AG04450 (cell line): ENCODE measurements around the gene GALP. TPM values are rescaled to one million over a fixed set of nuclear protein-coding genes. Genes with fewer than 3 reads are reported as not detected.

Source experiments
- CTCF ChIA-PET: fragments of 300-600, 350-600 bp; formaldehyde crosslinking; extraction: SDS; loops from one replicate; lab custom pipeline; 2022; ENCODE audit warnings: antibody characterized with exemption, inconsistent platforms; lab: Charles Lee
- POLR2A ChIA-PET: fragments of 350-600 bp; formaldehyde crosslinking; extraction: SDS; loops from one replicate; lab custom pipeline; 2021; ENCODE audit warnings: antibody characterized with exemption, inconsistent platforms; lab: Yijun Ruan, JAX
- DNase-seq: peaks from one replicate; pipeline ENCODE4 v3.0.0-alpha.2; 2011; ENCODE audit warnings: low read depth, low spot score
- H3K27ac ChIP-seq: one replicate; pipeline ENCODE4 v1.5.1; 2012; ENCODE audit warnings: low read depth, low read length, control low read depth
- H3K27me3 ChIP-seq: one replicate; pipeline ENCODE4 v1.6.0; 2012; ENCODE audit warnings: low read length; ENCODE audit not compliant: control insufficient read depth, insufficient read depth
- H3K4me3 ChIP-seq: 2 replicates; pipeline ENCODE4 v1.5.1; 2011; ENCODE audit warnings: mild to moderate bottlenecking, low read depth, low read length, control low read depth
- H3K9me3 ChIP-seq: 2 replicates; pipeline ENCODE4 v1.5.1; 2012; ENCODE audit warnings: low read length; ENCODE audit not compliant: control insufficient read depth, insufficient read depth
- CTCF ChIP-seq: IDR thresholded peaks from 2 replicates; pipeline ENCODE4 v1.5.1; 2011; ENCODE audit warnings: low read depth, low read length, control low read depth, inconsistent platforms
- polyA plus RNA-seq: library from polyadenylated mRNA; depleted of rRNA; stranded (reverse); fragments of >200 nt; gene quantifications from 2 replicates; pipeline ENCODE4 v1.2.3, GENCODE V29; 2011

The GALP gene
- polyA plus RNA-seq, 1 experiment: not detected

GRCh38 chr19:56162258-56162657 lies 13.6 kb upstream of the GALP start:
- CTCF ChIA-PET: interaction anchor here (1.0 kb wide), 1 partner anchor 10 kb away, joined by 5 read pairs; no protein-coding TSS in a partner anchor
- H3K9me3 ChIP-seq: peaks cover 6% of the 10 kb centered on the region; the same call in 1 of the 2 replicates

GRCh38 chr19:56163097-56163496 lies 12.7 kb upstream of the GALP start:
- TF ChIP-seq CTCF: no peak
- no peak for DNase-seq
- Histone ChIP-seq H3K4me3 (no peak overlapping the region), H3K27me3 (no peaks in the 10 kb centered on the region), H3K9me3 (peaks cover 5% of the 10 kb centered on the region; the same call in 1 of the 2 replicates), H3K27ac (no peak overlapping the region)
- CTCF ChIA-PET: no interaction called here
- POLR2A ChIA-PET: interaction anchor here (0.5 to 0.6 kb wide), 3 partner anchors 23 to 1135 kb away, joined by 3 to 7 read pairs (median 5); no protein-coding TSS in a partner anchor

More at GRCh38 chr19:56162258-56162657, 13.6 kb upstream of the GALP start:
- Histone ChIP-seq H3K4me3 (no peak overlapping the region), H3K27me3 (no peaks in the 10 kb centered on the region), H3K27ac (no peak overlapping the region)
- POLR2A ChIA-PET: interaction anchor here (0.5 kb wide), 1 partner anchor 1136 kb away, joined by 5 read pairs; no protein-coding TSS in a partner anchor
- no peak for TF ChIP-seq CTCF
- no peak for DNase-seq

GRCh38 chr19:56167064-56167578 lies 8.7 kb upstream of the GALP start:
- Histone ChIP-seq H3K4me3 (no peak overlapping the region), H3K27ac (no peak overlapping the region), H3K27me3 (no peaks in the 10 kb centered on the region), H3K9me3 (no peaks in the 10 kb centered on the region)
- no peak for DNase-seq
- TF ChIP-seq CTCF: no peak
- CTCF ChIA-PET: interaction anchor here (1.5 to 10.6 kb wide), 3 partner anchors 86 to 101 kb away, joined by 5 to 140 read pairs (median 6); no protein-coding TSS in a partner anchor
- POLR2A ChIA-PET: no interaction called here

- DNase-seq: no peak
- no peak overlapping the region for H3K4me3 ChIP-seq
- POLR2A ChIA-PET: no interaction called here
- CTCF ChIA-PET: interaction anchor here (0.6 to 10.6 kb wide), 9 partner anchors 15 to 198 kb away, joined by 3 to 140 read pairs (median 4); no protein-coding TSS in a partner anchor
- no peak overlapping the region for H3K27ac ChIP-seq
- peaks cover 3% of the 10 kb centered on the region for H3K27me3 ChIP-seq
- no peak for TF ChIP-seq CTCF
- no peaks in the 10 kb centered on the region for H3K9me3 ChIP-seq
Observed at GRCh38 chr19:56170261-56170660, 5.5 kb upstream of the GALP start.

GRCh38 chr19:56174086-56174485 lies 1.7 kb upstream of the GALP start:
- TF ChIP-seq CTCF: no peak
- no peak for DNase-seq
- POLR2A ChIA-PET: no interaction called here
- CTCF ChIA-PET: interaction anchor here (1.0 to 10.6 kb wide), 4 partner anchors 88 to 107 kb away, joined by 3 to 140 read pairs (median 22); no protein-coding TSS in a partner anchor
- H3K4me3 ChIP-seq: no peak overlapping the region
- H3K9me3 ChIP-seq: no peaks in the 10 kb centered on the region; the same call in 1 of the 2 replicates
- H3K27ac ChIP-seq: no peak overlapping the region
- H3K27me3 ChIP-seq: peaks cover 4% of the 10 kb centered on the region
